K562 (cell line): ENCODE measurements around the gene TMEM167B. TPM values are rescaled to one million over a fixed set of nuclear protein-coding genes. Genes with fewer than 3 reads are reported as not detected.

ENCODE experiments used
- ATAC-seq: fragments of 200-7000 bp; cut with Tn5 transposase; 3 replicates; pipeline ENCODE4 v1.9.1; 2020; ENCODE audit warnings: moderate library complexity
- BruUV-seq: library from RNA; stranded (reverse); fragments of 400-500 nt; replicated peaks from 2 replicates; lab custom pipeline; 2021; lab: Mats Ljungman, UMichigan
- CTCF ChIA-PET: fragments of 300-600 bp; formaldehyde crosslinking; extraction: SDS; loops from one replicate; lab custom pipeline; 2021; ENCODE audit warnings: low intra/inter-chr PET ratio; lab: Yijun Ruan, JAX
- POLR2A ChIA-PET: fragments of 300-600, 350-650 bp; sonication (Branson Sonifier 250); formaldehyde crosslinking; extraction: SDS; loops from one replicate; lab custom pipeline; 2021; ENCODE audit warnings: antibody characterized with exemption, inconsistent platforms; lab: Yijun Ruan, JAX
- DNase-seq, 4 experiments: peaks; one replicate each; pipeline versions ENCODE4 v3.0.0 to v3.0.0-alpha.2; 2011 to 2018; ENCODE audit warnings: low spot score in 3 of 4, mixed read lengths in 3 of 4; ENCODE audit errors: extremely low read depth in 1 of 4
- FAIRE-seq: peaks from 2 replicates; lab custom pipeline; 2011; peaks lifted over from hg19 to GRCh38; lab: Jason Lieb, UNC
- H2AFZ ChIP-seq: 2 replicates; pipeline ENCODE4 v1.6.0; 2011; ENCODE audit warnings: low read depth, low read length, control low read depth, inconsistent platforms
- H3K27ac ChIP-seq: fragments of 200-600 bp; 3 replicates; pipeline ENCODE4 v1.8.0; 2011; ENCODE audit warnings: low read depth, mild to moderate bottlenecking, control low read depth, inconsistent platforms, low read length, moderate library complexity, mixed read lengths; ENCODE audit errors: extremely low read depth
- H3K27me3 ChIP-seq, 2 experiments: fragments of 300-600 bp in 1 of 2; 2 replicates in 1 of 2; 3 replicates in 1 of 2; pipeline versions ENCODE4 v1.6.0 to v1.8.0; 2011; ENCODE audit warnings: inconsistent platforms in 2 of 2, low read length in 2 of 2, mild to moderate bottlenecking in 1 of 2, mixed read lengths in 1 of 2, moderate library complexity in 1 of 2; ENCODE audit not compliant: control insufficient read depth in 2 of 2, insufficient read depth in 2 of 2
- H3K36me3 ChIP-seq: fragments of 300-600 bp; 3 replicates; pipeline ENCODE4 v1.8.0; 2011; ENCODE audit warnings: mild to moderate bottlenecking, low read length, inconsistent platforms; ENCODE audit not compliant: control insufficient read depth, insufficient read depth
- H3K4me1 ChIP-seq, 2 experiments: fragments of 200-600 bp in 1 of 2; replicated peaks in 1 of 2; 2 replicates in 1 of 2; 3 replicates in 1 of 2; pipeline versions ENCODE4 v1.5.1 to v1.8.0; 2011; ENCODE audit warnings: inconsistent platforms in 2 of 2, low read length in 2 of 2, mild to moderate bottlenecking in 1 of 2, mixed read lengths in 1 of 2, moderate library complexity in 1 of 2; ENCODE audit not compliant: control insufficient read depth in 2 of 2, insufficient read depth in 2 of 2
- H3K4me2 ChIP-seq: 2 replicates; pipeline ENCODE4 v1.6.1; 2011; ENCODE audit warnings: low read length, control low read depth, inconsistent platforms, mixed read lengths; ENCODE audit not compliant: insufficient read depth
- H3K4me3 ChIP-seq: fragments of 200-600 bp; sonication (generic), shearing (Covaris generic); 2 replicates; pipeline ENCODE4 v1.5.1; 2016; ENCODE audit warnings: control low read depth, inconsistent platforms
- H3K79me2 ChIP-seq: fragments of 200-600 bp; 3 replicates; pipeline ENCODE4 v1.8.0; 2011; ENCODE audit warnings: low read length, inconsistent platforms; ENCODE audit not compliant: control insufficient read depth, insufficient read depth
- H3K9ac ChIP-seq, 2 experiments: 2 replicates each; pipeline versions ENCODE4 v1.6.0 to v1.6.1; 2011; ENCODE audit warnings: low read depth in 2 of 2, low read length in 2 of 2, control low read depth in 1 of 2, inconsistent platforms in 1 of 2, mild to moderate bottlenecking in 1 of 2, mixed read lengths in 1 of 2; ENCODE audit not compliant: insufficient read depth in 1 of 2
- H3K9me1 ChIP-seq: one replicate; pipeline ENCODE4 v1.6.0; 2011; ENCODE audit warnings: inconsistent platforms, mild to moderate bottlenecking, low read length, moderate library complexity; ENCODE audit not compliant: control insufficient read depth, insufficient read depth
- H3K9me3 ChIP-seq: replicated peaks from 2 replicates; pipeline ENCODE4 v1.5.1; 2011; ENCODE audit warnings: low read depth, low read length, inconsistent platforms; ENCODE audit not compliant: control insufficient read depth, insufficient read depth
- H4K20me1 ChIP-seq: replicated peaks from 2 replicates; pipeline ENCODE4 v1.6.1; 2011; ENCODE audit warnings: low read length, inconsistent platforms, mixed read lengths; ENCODE audit not compliant: control insufficient read depth, insufficient read depth
- ASH1L ChIP-seq: fragments of 450-650 bp; IDR thresholded peaks from 2 replicates; pipeline ENCODE4 v1.6.1; 2018; ENCODE audit warnings: borderline replicate concordance, mild to moderate bottlenecking, low read depth; ENCODE audit not compliant: partially characterized antibody
- CTCF ChIP-seq, 3 experiments: IDR thresholded peaks in 2 of 3; conservative IDR thresholded peaks in 1 of 3; 2 replicates each; pipeline ENCODE4 v1.5.1; 2011 to 2012; ENCODE audit warnings: low read length in 3 of 3, mild to moderate bottlenecking in 3 of 3, control low read depth in 2 of 3, improper control_type of control experiment in 1 of 3, inconsistent platforms in 1 of 3, low read depth in 1 of 3, mixed read lengths in 1 of 3, moderate library complexity in 1 of 3; ENCODE audit not compliant: insufficient read depth in 2 of 3
- LEF1 ChIP-seq: fragments of 450-650 bp; IDR thresholded peaks from 2 replicates; pipeline ENCODE4 v1.6.1; 2016; ENCODE audit warnings: mild to moderate bottlenecking
- MECOM ChIP-seq: fragments of 250-450 bp; sonication (Bioruptor Pico); IDR thresholded peaks from 2 replicates; pipeline ENCODE4 v1.8.0; 2022; ENCODE audit warnings: inconsistent platforms
- NR2F6 ChIP-seq: fragments of 450-650 bp; formaldehyde crosslinking; IDR thresholded peaks from 2 replicates; pipeline ENCODE4 v1.4.0; 2020; ENCODE audit warnings: mild to moderate bottlenecking
- PREB ChIP-seq: sonication (generic); formaldehyde crosslinking; IDR thresholded peaks from 2 replicates; pipeline ENCODE4 v1.8.1; 2023; ENCODE audit warnings: mild to moderate bottlenecking, missing genetic modification reagents
- RAD21 ChIP-seq, 2 experiments: fragments of 250-450 bp in 1 of 2; fragments of 450-650 bp in 1 of 2; sonication (Bioruptor Pico) in 1 of 2; formaldehyde crosslinking in 1 of 2; IDR thresholded peaks in 1 of 2; conservative IDR thresholded peaks in 1 of 2; 2 replicates each; pipeline versions ENCODE4 v1.4.0 to v1.8.0; 2020 to 2022; ENCODE audit warnings: mild to moderate bottlenecking in 2 of 2, moderate library complexity in 1 of 2
- RAD51 ChIP-seq: fragments of 450-650 bp; IDR thresholded peaks from 2 replicates; pipeline ENCODE4 v1.7.1; 2016; ENCODE audit warnings: low read depth, mild to moderate bottlenecking, borderline replicate concordance
- SNRNP70 ChIP-seq: fragments of 200-400 bp; formaldehyde crosslinking; optimal IDR thresholded peaks from 2 replicates; pipeline ENCODE3; 2017; ENCODE audit warnings: low read depth, low read length
- SRSF7 ChIP-seq: fragments of 200-400 bp; formaldehyde crosslinking; optimal IDR thresholded peaks from 2 replicates; pipeline ENCODE3; 2017; ENCODE audit warnings: mild to moderate bottlenecking, low read depth, low read length
- TFAP4 ChIP-seq: sonication (generic); formaldehyde crosslinking; IDR thresholded peaks from 2 replicates; pipeline ENCODE4 v1.8.0; 2022; ENCODE audit warnings: missing genetic modification reagents, mild to moderate bottlenecking, moderate library complexity, borderline replicate concordance
- THAP12 ChIP-seq: fragments of 250-450 bp; sonication (Bioruptor Pico); IDR thresholded peaks from 2 replicates; pipeline ENCODE4 v1.9.0; 2021; ENCODE audit warnings: mild to moderate bottlenecking, inconsistent platforms
- ZFPM2 ChIP-seq: fragments of 250-450 bp; sonication (Bioruptor Pico); IDR thresholded peaks from 2 replicates; pipeline ENCODE4 v1.5.1; 2022; ENCODE audit warnings: mild to moderate bottlenecking
- ZNF431 ChIP-seq: sonication (generic); formaldehyde crosslinking; IDR thresholded peaks from 2 replicates; pipeline ENCODE4 v1.8.0; 2022; ENCODE audit warnings: mild to moderate bottlenecking, missing genetic modification reagents
- ZNF445 ChIP-seq: fragments of 250-450 bp; sonication (Bioruptor Pico); IDR thresholded peaks from 2 replicates; pipeline ENCODE4 v1.4.0; 2020; ENCODE audit warnings: low read depth, mild to moderate bottlenecking, moderate library complexity
- ZNF780A ChIP-seq: fragments of 250-450 bp; sonication (Bioruptor Pico); IDR thresholded peaks from 2 replicates; pipeline ENCODE4 v1.5.0; 2021; ENCODE audit warnings: mild to moderate bottlenecking
- WGBS: fragments of 100-300 bp; shearing (Covaris generic); methylation state at CpG from one replicate; pipeline ENCODE4 v1.1.6; 2016; ENCODE audit warnings: low coverage, mixed read lengths; ENCODE audit not compliant: insufficient coverage; ENCODE audit errors: missing lambda C conversion rate; 5-methylcytosine and 5-hydroxymethylcytosine counted together
- in situ Hi-C: fragments of 300-500 bp; cut with MboI; formaldehyde crosslinking; loops from 4 replicates; pipeline ENCODE4 v1.15.0; 2018; ENCODE audit warnings: inconsistent platforms, mixed read lengths
- intact Hi-C: fragments of 100-400 bp; cut with micrococcal nuclease; formaldehyde crosslinking; loops from 2 replicates; pipeline ENCODE4 v1.14.2; 2022
- polyA plus RNA-seq, 8 experiments: library from polyadenylated mRNA; depleted of rRNA in 4 of 8; stranded (reverse) in 5 of 8; unstranded in 3 of 8; fragments of >200 nt; fragmentation: Nextera tagmentation in 2 of 8; fragmentation: Illumina TruSeq in 1 of 8; extraction: Ambion mirVana in 2 of 8; extraction: Trizol in 1 of 8; gene quantifications; 2 replicates each; pipeline versions ENCODE4 v1.2.1 to v1.2.3, GENCODE V29; 2011 to 2014; ENCODE audit warnings: inconsistent platforms in 1 of 8, missing spikeins in 1 of 8
- total RNA-seq, 7 experiments: library from RNA; depleted of rRNA in 6 of 7; stranded (reverse); fragments of >200 nt in 6 of 7; fragmentation: Illumina TruSeq in 2 of 7; extraction: Trizol in 2 of 7; gene quantifications; 2 replicates each; pipeline versions ENCODE4 v1.2.1 to v1.2.3, GENCODE V29; 2011 to 2021; ENCODE audit warnings: low replicate concordance in 1 of 7

The TMEM167B gene
- total and polyA plus RNA-seq, 9 of the 15 experiments (the other 6 are each of a cell fraction or from before 2014, with no cell fraction given) = 17.2 to 36.4 (median 32.2) TPM

- Histone ChIP-seq H2AFZ (no peak overlapping the region), H3K79me2 (no peaks in the 10 kb centered on the region), H3K9me1 (no peaks in the 10 kb centered on the region), H3K27ac (no peak overlapping the region), H3K4me3 (no peak overlapping the region), H3K36me3 (no peaks in the 10 kb centered on the region), H3K9ac (no peak overlapping the region), H3K9me3 (no peaks in the 10 kb centered on the region), H3K4me1 (peaks cover 29 to 38% of the 10 kb centered on the region in 2 experiments; a peak in 3 of 5 replicates), H3K27me3 (no peaks in the 10 kb centered on the region), H4K20me1 (no peaks in the 10 kb centered on the region), H3K4me2 (no peak overlapping the region)
- POLR2A ChIA-PET = interaction anchor here (1.6 to 2.1 kb wide), 2 partner anchors 10 to 13 kb away, joined by 6 to 10 read pairs; no protein-coding TSS in a partner anchor
- intact Hi-C loops = no loop called here
- FAIRE-seq (no peak), ATAC-seq (no peak), DNase-seq (no peak)
- 85% methylated on average over 3 of the region's 3 CpGs for WGBS
- in situ Hi-C loops = no loop called here
- BruUV-seq = no TSS peak
- CTCF ChIA-PET = no interaction called here
- TF ChIP-seq MECOM (CRISPR knock-in tag) (no peak), ZNF445 (CRISPR knock-in tag) (no peak), ZFPM2 (CRISPR knock-in tag) (no peak), SNRNP70 (no peak), ASH1L (no peak), TFAP4 (CRISPR knock-in tag) (no peak), RAD51 (no peak), LEF1 (no peak), RAD21 (CRISPR knock-in tag; conservative IDR thresholded peaks at IDR 0.05 in 1 of 2, IDR thresholded peaks at IDR 0.05 in 1 of 2) (no peak), NR2F6 (no peak), THAP12 (no peak), CTCF (IDR thresholded peaks at IDR 0.05 in 2 of 3, conservative IDR thresholded peaks at IDR 0.05 in 1 of 3; ENCODE audit: insufficient read depth in 2 of 3, low read depth in 1 of 3, low read length in 3 of 3) (no peak), ZNF780A (no peak), ZNF431 (no peak), PREB (CRISPR knock-in tag) (no peak), SRSF7 (no peak)
Observed at GRCh38 chr1:109135940-109136339, 45.4 kb downstream of the TMEM167B start.
